CD4-positive, alpha-beta T cell treated with Interferon alpha-2 for 1 hour (primary cell): ENCODE results near the gene HDGF.
A peak's percentile ranks its signal among the peaks of the same experiment; 100 is the strongest.
"Not testable (repeated sequence)": the region's sequence is repeated elsewhere in the genome, so short reads cannot be mapped to it uniquely, and the experiment has no call there.

Experiments
- DNase-seq, 2 donors: peaks; one replicate each; pipeline ENCODE4 v3.0.0-alpha.2; 2020 to 2022

Gene HDGF

GRCh38 chr1:156766298-156767100, 15.0 kb upstream of the HDGF start:
- DNase-seq = no peak

DNA sequence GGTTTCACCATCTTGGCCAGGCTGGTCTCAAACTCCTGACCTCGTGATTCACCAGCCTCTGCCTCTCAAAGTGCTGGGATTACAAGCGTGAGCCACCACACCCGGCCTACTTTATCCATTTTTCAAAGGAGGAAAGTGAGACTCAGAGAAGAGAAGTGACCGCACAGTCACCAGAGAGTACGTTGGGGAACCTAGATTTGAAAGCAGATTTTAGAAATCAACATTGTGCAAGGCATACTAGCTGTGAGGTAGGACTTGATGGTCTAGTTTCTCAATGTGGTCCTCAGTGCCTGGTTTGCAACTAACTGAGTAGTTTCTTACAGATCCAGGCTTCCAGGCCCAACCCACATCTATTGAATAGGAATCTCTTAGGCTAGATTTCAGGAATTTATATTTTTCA, 14.2 kb upstream of the HDGF start:
- no peak for DNase-seq

GRCh38 chr1:156765136-156765535, 13.7 kb upstream of the HDGF start:
- not testable (repeated sequence) for DNase-seq

- DNase-seq = no peak
Measured at GRCh38 chr1:156760796-156761104, 9.3 kb upstream of the HDGF start.

- DNase-seq = no peak
Measured at GRCh38 chr1:156760092-156760795, 8.8 kb upstream of the HDGF start.

DNA sequence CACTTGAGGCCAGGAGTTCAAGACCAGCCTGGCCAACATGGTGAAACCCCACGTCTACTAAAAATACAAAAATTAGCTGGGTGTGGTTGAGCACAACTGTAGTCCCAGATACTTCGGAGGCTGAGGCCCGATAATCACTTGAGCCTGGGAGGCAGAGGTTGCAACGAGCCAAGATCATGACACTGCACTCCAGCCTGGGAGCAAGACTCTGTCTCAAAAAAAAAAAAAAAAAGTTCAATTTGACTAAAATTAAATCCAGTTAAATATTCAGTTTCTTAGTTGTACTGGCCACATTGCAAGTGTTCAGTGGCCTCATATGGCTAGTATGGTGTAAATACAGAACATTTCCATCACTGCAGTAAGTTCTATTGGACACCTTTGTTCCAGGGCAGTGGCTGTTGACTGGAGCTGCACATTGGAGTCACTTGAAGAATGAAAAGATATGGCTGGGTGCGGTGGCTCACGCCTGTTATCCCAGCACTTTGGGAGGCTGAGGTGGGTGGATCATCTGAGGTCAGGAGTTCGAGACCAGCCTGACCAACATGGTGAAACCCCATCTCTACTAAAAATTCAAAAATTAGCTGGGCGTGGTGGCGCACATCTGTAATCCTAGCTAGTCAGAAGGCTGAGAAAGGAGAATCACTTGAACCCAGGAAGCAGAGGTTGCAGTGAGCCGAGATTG, 6.2 kb upstream of the HDGF start:
- DNase-seq = not testable (repeated sequence)

DNA sequence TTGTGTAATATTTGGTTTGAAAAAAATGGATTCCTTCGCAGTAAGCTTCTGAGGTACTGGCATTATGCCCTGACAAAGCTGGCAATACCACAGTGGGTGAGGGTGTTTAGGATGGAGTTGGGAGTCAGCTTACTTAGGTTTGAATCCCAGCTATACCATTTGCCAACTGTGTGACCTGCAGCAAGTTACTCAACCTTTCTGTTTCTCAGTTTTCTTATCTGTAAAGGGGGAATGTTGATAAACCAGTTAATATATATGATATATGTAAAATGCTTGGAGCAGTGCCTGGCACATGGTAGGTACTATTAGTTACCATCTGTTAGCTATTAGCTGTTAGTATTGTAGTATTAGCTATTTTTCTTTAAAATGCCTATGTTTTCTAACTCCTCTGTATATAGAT, 4.9 kb upstream of the HDGF start:
- no peak for DNase-seq

GRCh38 chr1:156755527-156755950, 4.1 kb upstream of the HDGF start:
- no peak for DNase-seq

GRCh38 chr1:156754219-156754618, 2.7 kb upstream of the HDGF start:
- DNase-seq = no peak

DNA sequence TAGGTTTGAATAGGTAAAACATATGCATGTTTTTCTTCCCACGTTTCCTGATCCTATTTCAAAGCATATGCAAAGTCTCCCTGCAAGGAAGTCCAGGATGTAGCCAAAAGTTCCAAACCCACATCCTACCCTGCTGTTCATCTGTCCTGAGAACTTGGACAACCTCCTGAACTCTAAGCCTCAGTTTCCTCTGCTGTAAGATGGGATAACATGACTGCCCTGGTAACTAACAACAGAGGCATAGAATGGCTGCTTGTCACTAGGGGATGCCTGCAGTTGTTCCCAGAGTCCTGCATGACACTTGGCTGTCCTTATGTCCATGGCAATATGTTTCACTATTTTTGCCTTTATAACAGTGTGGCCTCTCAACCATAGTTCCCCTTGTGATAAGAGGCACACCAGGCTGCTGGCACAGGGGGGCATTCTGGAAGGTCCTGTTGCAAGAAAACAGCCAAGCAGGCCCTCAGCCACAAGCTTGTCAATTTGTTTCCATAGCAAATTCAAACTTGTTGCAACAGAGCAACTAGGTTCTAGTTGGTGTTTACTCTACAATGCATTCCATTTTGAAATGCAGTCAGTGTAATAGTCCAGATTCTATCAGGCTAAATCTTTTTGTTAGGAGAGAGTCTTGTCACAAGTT, 1.5 kb upstream of the HDGF start:
- DNase-seq = no peak

DNA sequence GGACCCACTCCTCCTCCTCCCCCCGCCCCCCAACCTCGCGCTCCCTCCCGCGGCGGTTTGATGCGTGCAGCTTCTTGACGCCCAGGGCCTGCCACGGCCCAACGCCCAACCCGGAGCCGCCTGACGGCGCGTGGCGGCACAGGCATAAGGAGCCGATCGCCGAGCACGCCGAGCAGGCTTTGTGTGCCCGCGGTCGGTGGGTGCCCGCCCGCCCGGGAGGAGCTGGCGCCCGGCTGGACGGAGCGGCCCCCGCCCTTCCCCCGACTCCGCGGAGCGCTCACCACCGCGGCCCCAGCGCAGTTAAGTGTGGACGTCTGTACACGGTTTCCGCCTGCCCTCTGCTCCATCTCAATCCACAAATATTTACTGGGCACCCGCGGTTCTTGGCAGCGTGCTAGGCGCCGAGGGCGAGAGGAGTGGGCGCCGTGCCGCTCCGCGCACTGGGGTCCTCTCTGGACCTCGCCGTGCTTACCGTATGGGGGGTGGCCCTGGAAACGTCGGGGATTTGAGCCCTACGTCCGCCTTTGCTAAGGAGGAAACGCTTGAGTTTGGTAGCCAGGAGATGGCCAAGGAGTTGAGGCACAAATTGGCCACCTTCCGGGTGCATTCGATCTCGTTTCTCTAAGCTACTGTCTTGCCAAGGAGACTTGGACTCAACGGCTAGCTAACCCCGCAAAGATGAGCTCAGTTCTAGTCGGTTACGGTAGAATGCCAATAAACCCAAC, 444 bp upstream of the HDGF start:
- DNase-seq = peak; percentile 95 to 97

GRCh38 chr1:156750711-156751450, 594 bp downstream of the HDGF start:
- DNase-seq = peak; percentile 23 to 51

GRCh38 chr1:156750191-156750672, 1.2 kb downstream of the HDGF start:
- peak; percentile 21 to 57 for DNase-seq

DNA sequence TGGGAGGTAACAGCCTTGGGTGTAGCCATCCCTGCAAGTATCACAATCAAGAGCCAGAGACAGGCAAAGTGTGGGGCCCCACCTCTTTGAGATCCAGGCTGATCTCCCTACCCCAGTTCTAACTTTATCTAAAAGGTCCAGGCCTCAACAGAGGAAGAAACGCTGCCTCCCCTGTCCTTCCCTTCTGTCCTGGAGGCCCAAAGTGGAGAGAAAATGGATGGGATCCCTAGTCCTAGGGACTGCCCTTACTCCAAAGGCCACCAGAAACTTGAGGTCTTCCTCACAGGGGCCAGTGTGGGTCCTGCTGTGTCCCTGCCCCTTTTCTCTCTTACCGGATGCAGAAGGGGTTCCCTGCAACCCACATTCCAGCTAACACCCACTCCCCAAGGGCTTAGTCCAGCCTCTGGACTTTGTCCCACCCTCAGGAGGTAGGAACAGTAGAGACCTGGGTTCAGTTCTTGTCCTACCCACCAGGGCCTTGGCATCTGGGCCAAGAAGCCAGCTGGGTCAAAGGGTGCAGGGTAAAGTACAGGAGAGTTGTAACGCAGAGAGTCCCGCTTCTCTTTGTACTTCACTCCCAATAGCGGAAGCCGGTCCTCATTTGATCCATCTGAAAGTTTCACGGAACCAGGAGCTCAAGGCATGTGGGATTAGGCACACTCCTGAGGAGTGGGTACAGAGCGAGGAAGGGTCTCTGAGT, 1.9 kb downstream of the HDGF start:
- no peak for DNase-seq

GRCh38 chr1:156748670-156749418, 2.6 kb downstream of the HDGF start:
- DNase-seq = peak; percentile 24 to 31

GRCh38 chr1:156747742-156748669, 3.5 kb downstream of the HDGF start:
- DNase-seq = no peak

GRCh38 chr1:156746728-156747631, 4.5 kb downstream of the HDGF start:
- peak; percentile 78 to 80 for DNase-seq

GRCh38 chr1:156746406-156746727, 5.1 kb downstream of the HDGF start:
- DNase-seq = peak in 1 of 2 donors; percentile 42
